Neuronal stem cell (in vitro differentiated cells): ENCODE measurements around the gene NCLN.

ENCODE experiments used
- DNase-seq: peaks from one replicate; pipeline ENCODE4 v3.0.0-alpha.2; 2013; ENCODE audit warnings: low spot score
- H2AFZ ChIP-seq: one replicate; pipeline ENCODE4 v1.6.1; 2013; ENCODE audit warnings: mild to moderate bottlenecking, low read length, inconsistent platforms
- H2AK5ac ChIP-seq: 2 replicates; pipeline ENCODE4 v1.6.1; 2013; ENCODE audit warnings: low read depth, mild to moderate bottlenecking, inconsistent platforms, low read length, moderate library complexity, mixed read lengths
- H2BK120ac ChIP-seq: 2 replicates; pipeline ENCODE4 v1.6.1; 2013; ENCODE audit warnings: low read depth, mild to moderate bottlenecking, inconsistent platforms, low read length, moderate library complexity, mixed read lengths
- H2BK12ac ChIP-seq: one replicate; pipeline ENCODE4 v1.6.1; 2013; ENCODE audit warnings: low read length, inconsistent platforms
- H2BK15ac ChIP-seq: 2 replicates; pipeline ENCODE4 v1.6.1; 2013; ENCODE audit warnings: mild to moderate bottlenecking, low read length, inconsistent platforms, mixed read lengths
- H2BK5ac ChIP-seq: one replicate; pipeline ENCODE4 v1.6.1; 2013; ENCODE audit warnings: inconsistent platforms, mild to moderate bottlenecking, low read length, moderate library complexity
- H3K14ac ChIP-seq: one replicate; pipeline ENCODE4 v1.6.1; 2013; ENCODE audit warnings: low read length, inconsistent platforms
- H3K18ac ChIP-seq: 2 replicates; pipeline ENCODE4 v1.6.1; 2013; ENCODE audit warnings: low read length, inconsistent platforms
- H3K23ac ChIP-seq: 2 replicates; pipeline ENCODE4 v1.6.1; 2013; ENCODE audit warnings: low read depth, mild to moderate bottlenecking, mixed read lengths, low read length, inconsistent platforms; ENCODE audit not compliant: poor library complexity
- H3K27ac ChIP-seq: replicated peaks from 3 replicates; pipeline ENCODE4 v1.5.1; 2013; ENCODE audit warnings: low read length, inconsistent platforms
- H3K27me3 ChIP-seq, 3 experiments: 2 replicates each; pipeline ENCODE4 v1.6.1; 2013; ENCODE audit warnings: low read length in 3 of 3, mild to moderate bottlenecking in 2 of 3, inconsistent platforms in 1 of 3, low read depth in 1 of 3, mixed read lengths in 1 of 3, moderate library complexity in 1 of 3; ENCODE audit not compliant: control insufficient read depth in 3 of 3, insufficient read depth in 3 of 3
- H3K36me3 ChIP-seq, 2 donors: replicated peaks in 1 of 2; 2 replicates each; pipeline ENCODE4 v1.6.1; 2013; ENCODE audit warnings: low read length in 2 of 2; ENCODE audit not compliant: control insufficient read depth in 2 of 2, insufficient read depth in 2 of 2
- H3K4ac ChIP-seq: 2 replicates; pipeline ENCODE4 v1.6.1; 2013; ENCODE audit warnings: inconsistent platforms, mild to moderate bottlenecking, low read length, moderate library complexity
- H3K4me1 ChIP-seq, 2 donors: 1 replicate in 1 of 2; 2 replicates in 1 of 2; pipeline ENCODE4 v1.6.1; 2013; ENCODE audit warnings: low read length in 2 of 2, low read depth in 1 of 2; ENCODE audit not compliant: control insufficient read depth in 2 of 2, insufficient read depth in 1 of 2
- H3K4me2 ChIP-seq: one replicate; pipeline ENCODE4 v1.6.1; 2013; ENCODE audit warnings: mild to moderate bottlenecking, low read length, inconsistent platforms; ENCODE audit not compliant: insufficient read depth, poor library complexity, severe bottlenecking
- H3K4me3 ChIP-seq, 2 donors: 2 replicates each; pipeline ENCODE4 v1.5.1; 2013; ENCODE audit warnings: low read length in 2 of 2, mild to moderate bottlenecking in 2 of 2, inconsistent platforms in 1 of 2, moderate library complexity in 1 of 2
- H3K79me1 ChIP-seq: one replicate; pipeline ENCODE4 v1.6.1; 2013; ENCODE audit warnings: low read depth, mild to moderate bottlenecking, inconsistent platforms, low read length, moderate library complexity
- H3K9ac ChIP-seq: one replicate; pipeline ENCODE4 v1.6.1; 2013; ENCODE audit warnings: mild to moderate bottlenecking, low read depth, low read length, inconsistent platforms; ENCODE audit not compliant: poor library complexity
- H3K9me3 ChIP-seq, 2 donors: replicated peaks in 1 of 2; 2 replicates each; pipeline versions ENCODE3 to v1.6.1; 2013; ENCODE audit warnings: low read length in 2 of 2, mild to moderate bottlenecking in 2 of 2, inconsistent platforms in 1 of 2, low read depth in 1 of 2, mixed read lengths in 1 of 2, moderate library complexity in 1 of 2; ENCODE audit not compliant: control insufficient read depth in 2 of 2, insufficient read depth in 1 of 2
- H4K8ac ChIP-seq: one replicate; pipeline ENCODE4 v1.6.1; 2013; ENCODE audit warnings: low read depth, mild to moderate bottlenecking, inconsistent platforms, low read length, moderate library complexity
- H4K91ac ChIP-seq: one replicate; pipeline ENCODE4 v1.6.1; 2013; ENCODE audit warnings: low read length, low read depth, mild to moderate bottlenecking, inconsistent platforms; ENCODE audit not compliant: poor library complexity
- WGBS, 2 donors: extraction: QIAGEN DNeasy Blood & Tissue Kit; methylation state at CpG; one replicate each; pipeline ENCODE4 v1.1.7; 2013; ENCODE audit warnings: missing lambda C conversion rate in 2 of 2, mixed read lengths in 1 of 2; ENCODE audit not compliant: insufficient read length in 2 of 2, insufficient replicate concordance in 1 of 2; ENCODE audit errors: extremely low coverage in 2 of 2; 5-methylcytosine and 5-hydroxymethylcytosine counted together

NCLN gene

DNA sequence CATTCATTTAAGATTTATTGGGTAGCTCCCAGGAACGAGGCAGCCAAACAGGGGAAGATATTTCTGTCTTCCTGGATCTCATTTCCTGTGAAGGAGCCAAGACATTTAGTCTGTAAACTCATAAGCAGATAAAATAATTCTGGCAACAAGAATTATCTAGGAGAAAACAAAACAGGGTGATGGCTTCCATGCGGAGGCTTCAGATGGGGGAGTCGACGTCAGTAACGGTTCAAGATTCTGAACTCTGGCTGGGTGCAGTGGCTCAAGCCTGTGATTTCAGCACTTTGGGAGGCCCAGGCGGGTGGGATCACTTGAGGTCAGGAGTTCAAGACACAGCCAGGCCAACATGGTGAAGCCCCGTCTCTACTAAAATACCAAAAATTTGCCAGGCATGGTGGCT, 48.6 kb upstream of the NCLN start:
- no peaks in the 10 kb centered on the region for H3K27me3 ChIP-seq
- no peaks in the 10 kb centered on the region for H3K79me1 ChIP-seq
- no peak overlapping the region for H3K14ac ChIP-seq
- H2BK120ac ChIP-seq: no peak overlapping the region
- no peaks in the 10 kb centered on the region for H3K4me1 ChIP-seq
- no peaks in the 10 kb centered on the region for H3K36me3 ChIP-seq
- H3K4me2 ChIP-seq: no peak overlapping the region
- no peak overlapping the region for H2BK15ac ChIP-seq
- no peak overlapping the region for H2AFZ ChIP-seq
- no peak overlapping the region for H2BK12ac ChIP-seq
- H3K18ac ChIP-seq: no peak overlapping the region
- WGBS, 2 donors: no CpG with 5 or more reads among the region's 7 CpGs
- H3K27ac ChIP-seq: no peak overlapping the region
- no peak for DNase-seq
- no peak overlapping the region for H3K4me3 ChIP-seq
- no peak overlapping the region for H3K9ac ChIP-seq
- no peak overlapping the region for H2BK5ac ChIP-seq
- H4K91ac ChIP-seq: no peak overlapping the region
- H3K23ac ChIP-seq: no peak overlapping the region
- H4K8ac ChIP-seq: no peak overlapping the region
- H2AK5ac ChIP-seq: no peak overlapping the region
- H3K4ac ChIP-seq: no peak overlapping the region
- H3K9me3 ChIP-seq: no peaks in the 10 kb centered on the region

DNA sequence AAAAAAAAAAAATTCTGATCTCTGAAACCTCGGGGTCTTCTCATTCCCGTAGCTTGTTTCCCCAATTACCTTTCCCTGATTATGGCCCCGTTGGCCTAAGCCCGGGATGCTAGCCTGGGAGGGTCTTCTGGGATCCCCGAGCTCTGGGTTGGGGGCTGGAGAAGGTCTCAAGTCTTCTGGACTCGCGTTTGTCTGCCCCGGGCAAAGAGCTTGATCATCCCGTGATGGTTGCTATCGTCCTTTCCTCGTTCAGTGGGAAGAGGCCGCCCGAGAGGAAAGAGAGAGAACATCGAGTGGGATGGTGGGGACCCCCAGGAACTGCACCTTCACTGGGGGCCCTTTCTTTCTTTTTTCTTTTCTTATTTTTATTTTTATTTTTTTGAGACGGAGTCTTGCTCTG, 47.5 kb upstream of the NCLN start:
- Histone ChIP-seq H4K8ac (no peak overlapping the region), H3K9me3 (no peaks in the 10 kb centered on the region), H3K79me1 (no peaks in the 10 kb centered on the region), H3K4me2 (no peak overlapping the region), H2AFZ (no peak overlapping the region), H2BK120ac (no peak overlapping the region), H2BK15ac (no peak overlapping the region), H3K14ac (no peak overlapping the region), H3K27me3 (no peaks in the 10 kb centered on the region), H4K91ac (no peak overlapping the region), H3K4me3 (no peak overlapping the region), H3K4me1 (no peaks in the 10 kb centered on the region), H2AK5ac (no peak overlapping the region), H3K36me3 (no peaks in the 10 kb centered on the region), H3K23ac (no peak overlapping the region), H3K9ac (no peak overlapping the region), H3K27ac (no peak overlapping the region), H2BK12ac (no peak overlapping the region), H3K4ac (no peak overlapping the region), H3K18ac (no peak overlapping the region), H2BK5ac (no peak overlapping the region)
- DNase-seq: no peak
- no CpG with 5 or more reads among the region's 15 CpGs for WGBS, 2 donors

DNA sequence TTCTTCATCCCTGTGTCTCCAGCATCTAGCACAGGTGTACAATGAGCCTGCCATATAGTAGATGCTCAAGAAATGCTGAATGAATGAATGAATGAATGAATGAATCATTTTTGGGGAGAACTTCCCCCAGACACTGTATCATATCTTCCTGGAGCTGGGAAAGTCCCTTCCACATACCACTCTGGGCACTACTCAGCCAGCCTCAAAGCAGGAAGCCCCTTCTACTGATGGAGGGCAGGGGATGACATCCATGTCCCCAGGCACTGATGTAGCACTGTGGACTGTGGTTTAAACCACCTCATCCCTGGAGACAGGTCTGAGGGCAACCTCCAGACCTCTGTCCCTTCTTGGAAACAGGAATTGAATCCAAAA, 45.1 kb upstream of the NCLN start:
- DNase-seq: no peak
- H4K91ac ChIP-seq: no peak overlapping the region
- no peaks in the 10 kb centered on the region for H3K4me1 ChIP-seq
- H2BK120ac ChIP-seq: no peak overlapping the region
- H2BK5ac ChIP-seq: no peak overlapping the region
- H2AFZ ChIP-seq: no peak overlapping the region
- H3K27me3 ChIP-seq: no peaks in the 10 kb centered on the region
- no peak overlapping the region for H3K4me2 ChIP-seq
- no peak overlapping the region for H3K18ac ChIP-seq
- no peak overlapping the region for H2BK12ac ChIP-seq
- no peak overlapping the region for H3K4ac ChIP-seq
- no peaks in the 10 kb centered on the region for H3K9me3 ChIP-seq
- no peaks in the 10 kb centered on the region for H3K36me3 ChIP-seq
- H4K8ac ChIP-seq: no peak overlapping the region
- no peaks in the 10 kb centered on the region for H3K79me1 ChIP-seq
- no peak overlapping the region for H3K9ac ChIP-seq
- H3K27ac ChIP-seq: no peak overlapping the region
- no peak overlapping the region for H2AK5ac ChIP-seq
- H3K23ac ChIP-seq: no peak overlapping the region
- no peak overlapping the region for H3K14ac ChIP-seq
- no peak overlapping the region for H2BK15ac ChIP-seq
- H3K4me3 ChIP-seq: no peak overlapping the region

DNA sequence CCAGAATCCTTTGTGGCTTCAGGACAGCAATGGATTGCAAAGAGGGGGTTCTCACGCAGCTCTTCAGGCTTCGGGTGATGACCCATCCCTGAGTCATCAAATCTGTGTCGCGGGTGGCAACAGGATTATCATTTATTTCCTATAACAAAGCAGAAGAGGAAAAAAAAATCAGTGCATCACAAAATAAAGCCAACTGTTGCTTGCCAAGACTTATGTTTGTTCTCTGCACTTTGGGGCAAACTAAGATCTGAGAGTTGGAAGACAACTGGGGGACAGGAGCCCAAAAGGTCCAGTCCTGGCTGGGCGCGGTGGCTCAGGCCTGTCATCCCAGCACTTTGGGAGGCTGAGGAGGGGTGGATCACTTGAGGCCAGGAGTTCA, 43.4 kb upstream of the NCLN start:
- no peaks in the 10 kb centered on the region for H3K4me1 ChIP-seq
- H2BK5ac ChIP-seq: no peak overlapping the region
- H3K4ac ChIP-seq: no peak overlapping the region
- no peak overlapping the region for H2BK120ac ChIP-seq
- H3K9me3 ChIP-seq: no peaks in the 10 kb centered on the region
- H3K14ac ChIP-seq: no peak overlapping the region
- no peak overlapping the region for H3K23ac ChIP-seq
- no peaks in the 10 kb centered on the region for H3K36me3 ChIP-seq
- no peak overlapping the region for H3K18ac ChIP-seq
- no CpG with 5 or more reads among the region's 6 CpGs for WGBS, 2 donors
- DNase-seq: no peak
- H2BK12ac ChIP-seq: no peak overlapping the region
- no peak overlapping the region for H3K4me2 ChIP-seq
- no peaks in the 10 kb centered on the region for H3K79me1 ChIP-seq
- H2BK15ac ChIP-seq: peak overlapping the region; percentile 39
- no peak overlapping the region for H4K91ac ChIP-seq
- H3K4me3 ChIP-seq: no peak overlapping the region
- H3K9ac ChIP-seq: no peak overlapping the region
- H3K27me3 ChIP-seq: no peaks in the 10 kb centered on the region
- no peak overlapping the region for H4K8ac ChIP-seq
- no peak overlapping the region for H3K27ac ChIP-seq
- H2AK5ac ChIP-seq: peak overlapping the region; percentile 78
- H2AFZ ChIP-seq: peak overlapping the region; percentile 68
